HepG2 (cell line): ENCODE data around the gene CARD19. TPM values are rescaled to one million over a fixed set of nuclear protein-coding genes. Genes with fewer than 3 reads are reported as not detected.
A peak's percentile ranks its signal among the peaks of the same experiment; 100 is the strongest.

Source experiments
- FOSL1 ChIP-seq: sonication (generic); formaldehyde crosslinking; IDR thresholded peaks from 2 replicates; pipeline ENCODE4 v1.9.0; 2021; ENCODE audit warnings: missing genetic modification reagents, borderline replicate concordance
- NCOA2 ChIP-seq: sonication (generic); formaldehyde crosslinking; IDR thresholded peaks from 2 replicates; pipeline ENCODE4 v1.8.0; 2022; ENCODE audit warnings: inconsistent platforms
- SMAD1 ChIP-seq: sonication (generic); formaldehyde crosslinking; IDR thresholded peaks from 2 replicates; pipeline ENCODE4 v1.4.0; 2020; ENCODE audit warnings: missing genetic modification reagents, low read depth, mild to moderate bottlenecking, borderline replicate concordance
- TCF12 ChIP-seq, 2 experiments: fragments of 450-650 bp in 1 of 2; sonication (generic) in 1 of 2; formaldehyde crosslinking in 1 of 2; IDR thresholded peaks; 2 replicates each; pipeline versions ENCODE4 v1.6.1 to v1.8.0; 2017 to 2022; ENCODE audit warnings: antibody characterized with exemption in 1 of 2, mild to moderate bottlenecking in 1 of 2, missing genetic modification reagents in 1 of 2, moderate library complexity in 1 of 2
- ZNF180 ChIP-seq: sonication (generic); formaldehyde crosslinking; IDR thresholded peaks from 2 replicates; pipeline ENCODE4 v1.4.0; 2020; ENCODE audit warnings: low read depth, missing genetic modification reagents, borderline replicate concordance
- ZNF557 ChIP-seq: sonication (generic); formaldehyde crosslinking; IDR thresholded peaks from 2 replicates; pipeline ENCODE4 v1.4.0; 2020; ENCODE audit warnings: missing genetic modification reagents
- ZNF589 ChIP-seq: sonication (generic); formaldehyde crosslinking; conservative IDR thresholded peaks from 2 replicates; pipeline ENCODE4 v1.8.0; 2022; ENCODE audit warnings: mild to moderate bottlenecking, moderate library complexity, missing genetic modification reagents
- polyA plus RNA-seq, 8 experiments: library from polyadenylated mRNA; depleted of rRNA in 3 of 8; stranded (reverse) in 7 of 8; unstranded in 1 of 8; fragments of >200 nt; fragmentation: Illumina TruSeq in 4 of 8; extraction: Trizol in 4 of 8; gene quantifications; 2 replicates each; pipeline versions ENCODE4 v1.2.1 to v1.2.3, GENCODE V29; 2011 to 2016; ENCODE audit warnings: low read depth in 4 of 8, missing spikeins in 1 of 8, mixed read lengths in 1 of 8; ENCODE audit not compliant: insufficient read depth in 1 of 8
- total RNA-seq, 5 experiments: library from RNA; depleted of rRNA; stranded (reverse); fragments of >200 nt; fragmentation: Illumina TruSeq; extraction: Trizol; gene quantifications; 2 replicates each; pipeline ENCODE4 v1.2.3, GENCODE V29; 2016; ENCODE audit warnings: low read depth in 1 of 5
- TF ChIP-seq, protein P1 (sequence below): sonication (generic); formaldehyde crosslinking; IDR thresholded peaks from 2 replicates; pipeline ENCODE4 v1.4.0; 2020; ENCODE audit warnings: missing genetic modification reagents, borderline replicate concordance
- TF ChIP-seq, protein P2 (sequence below): IDR thresholded peaks from 2 replicates; pipeline ENCODE4 v1.6.1; 2016; ENCODE audit warnings: missing compliant biosample characterization, missing genetic modification reagents, borderline replicate concordance
- TF ChIP-seq, protein P3 (sequence below): sonication (generic); formaldehyde crosslinking; IDR thresholded peaks from 2 replicates; pipeline ENCODE4 v1.5.0; 2020; ENCODE audit warnings: mild to moderate bottlenecking, missing genetic modification reagents
- TF ChIP-seq, protein P4 (sequence below): sonication (generic); formaldehyde crosslinking; IDR thresholded peaks from 2 replicates; pipeline ENCODE4 v1.5.1; 2020; ENCODE audit warnings: missing genetic modification reagents, mild to moderate bottlenecking, borderline replicate concordance
- TF ChIP-seq, protein P5 (sequence below): sonication (generic); formaldehyde crosslinking; IDR thresholded peaks from 2 replicates; pipeline ENCODE4 v1.5.1; 2020; ENCODE audit warnings: mild to moderate bottlenecking, missing genetic modification reagents
- TF ChIP-seq, protein P6 (sequence below): IDR thresholded peaks from 2 replicates; pipeline ENCODE4 v1.6.1; 2016

The CARD19 gene
- total and polyA plus RNA-seq, 2 of the 13 experiments (the other 11 are each of a cell fraction or from before 2014, with no cell fraction given): 18.4 to 47.2 TPM

DNA sequence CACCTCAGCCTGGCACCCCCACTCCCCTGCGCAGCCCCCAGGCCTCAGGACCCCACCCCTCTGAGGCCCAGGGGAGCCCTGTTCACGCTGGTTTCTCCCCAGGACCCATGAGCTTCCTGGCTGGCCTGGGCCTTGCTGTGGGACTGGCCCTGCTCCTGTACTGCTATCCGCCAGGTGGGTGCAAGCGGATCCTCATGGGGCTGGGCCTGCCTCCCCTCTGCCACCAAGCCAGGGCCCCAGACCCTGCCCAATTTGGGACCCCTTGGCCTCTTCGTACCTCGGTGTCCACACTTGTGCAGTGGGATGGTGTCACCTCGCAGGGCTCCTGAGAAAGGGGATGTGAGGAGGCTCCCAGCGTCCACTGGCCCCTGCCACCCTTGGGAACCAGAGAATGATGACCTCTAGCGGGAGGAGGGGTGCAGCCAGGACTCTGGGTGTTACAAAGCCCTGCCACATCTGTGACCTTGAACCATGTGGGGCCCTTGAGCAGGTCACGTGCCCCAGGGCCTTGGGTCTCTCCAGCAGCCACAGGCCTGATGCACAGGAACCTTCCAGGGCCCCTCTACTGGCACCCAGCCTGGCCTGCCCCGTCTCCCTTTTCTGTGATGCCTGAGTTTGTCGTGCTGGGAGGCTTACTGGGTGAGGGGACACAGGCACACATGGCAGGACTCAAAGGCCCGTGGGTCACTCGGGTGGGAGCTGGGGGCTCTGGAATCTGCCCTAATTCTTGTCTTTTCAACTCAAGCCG lies 16.3 kb downstream of the CARD19 start (continued):
- TF ChIP-seq TCF12 (IDR thresholded peaks at IDR 0.05) (no peak), TCF12 (CRISPR knock-in tag; IDR thresholded peaks at IDR 0.05) (no peak), ZNF180 (CRISPR knock-in tag) (no peak), ZNF557 (CRISPR knock-in tag) (no peak), NCOA2 (peak; percentile 84), SMAD1 (CRISPR knock-in tag) (0 out of 2 replicates have a peak, but pooled peaks have one; percentile 22), FOSL1 (CRISPR knock-in tag) (no peak), ZNF589 (CRISPR knock-in tag) (no peak)
- TF ChIP-seq, protein P1, sequence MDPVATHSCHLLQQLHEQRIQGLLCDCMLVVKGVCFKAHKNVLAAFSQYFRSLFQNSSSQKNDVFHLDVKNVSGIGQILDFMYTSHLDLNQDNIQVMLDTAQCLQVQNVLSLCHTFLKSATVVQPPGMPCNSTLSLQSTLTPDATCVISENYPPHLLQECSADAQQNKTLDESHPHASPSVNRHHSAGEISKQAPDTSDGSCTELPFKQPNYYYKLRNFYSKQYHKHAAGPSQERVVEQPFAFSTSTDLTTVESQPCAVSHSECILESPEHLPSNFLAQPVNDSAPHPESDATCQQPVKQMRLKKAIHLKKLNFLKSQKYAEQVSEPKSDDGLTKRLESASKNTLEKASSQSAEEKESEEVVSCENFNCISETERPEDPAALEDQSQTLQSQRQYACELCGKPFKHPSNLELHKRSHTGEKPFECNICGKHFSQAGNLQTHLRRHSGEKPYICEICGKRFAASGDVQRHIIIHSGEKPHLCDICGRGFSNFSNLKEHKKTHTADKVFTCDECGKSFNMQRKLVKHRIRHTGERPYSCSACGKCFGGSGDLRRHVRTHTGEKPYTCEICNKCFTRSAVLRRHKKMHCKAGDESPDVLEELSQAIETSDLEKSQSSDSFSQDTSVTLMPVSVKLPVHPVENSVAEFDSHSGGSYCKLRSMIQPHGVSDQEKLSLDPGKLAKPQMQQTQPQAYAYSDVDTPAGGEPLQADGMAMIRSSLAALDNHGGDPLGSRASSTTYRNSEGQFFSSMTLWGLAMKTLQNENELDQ (CRISPR knock-in tag): no peak
- TF ChIP-seq, protein P2, sequence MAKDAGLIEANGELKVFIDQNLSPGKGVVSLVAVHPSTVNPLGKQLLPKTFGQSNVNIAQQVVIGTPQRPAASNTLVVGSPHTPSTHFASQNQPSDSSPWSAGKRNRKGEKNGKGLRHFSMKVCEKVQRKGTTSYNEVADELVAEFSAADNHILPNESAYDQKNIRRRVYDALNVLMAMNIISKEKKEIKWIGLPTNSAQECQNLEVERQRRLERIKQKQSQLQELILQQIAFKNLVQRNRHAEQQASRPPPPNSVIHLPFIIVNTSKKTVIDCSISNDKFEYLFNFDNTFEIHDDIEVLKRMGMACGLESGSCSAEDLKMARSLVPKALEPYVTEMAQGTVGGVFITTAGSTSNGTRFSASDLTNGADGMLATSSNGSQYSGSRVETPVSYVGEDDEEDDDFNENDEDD (CRISPR knock-in tag): peak; percentile 67; the same call in 1 of the 2 replicates
- TF ChIP-seq, protein P3, sequence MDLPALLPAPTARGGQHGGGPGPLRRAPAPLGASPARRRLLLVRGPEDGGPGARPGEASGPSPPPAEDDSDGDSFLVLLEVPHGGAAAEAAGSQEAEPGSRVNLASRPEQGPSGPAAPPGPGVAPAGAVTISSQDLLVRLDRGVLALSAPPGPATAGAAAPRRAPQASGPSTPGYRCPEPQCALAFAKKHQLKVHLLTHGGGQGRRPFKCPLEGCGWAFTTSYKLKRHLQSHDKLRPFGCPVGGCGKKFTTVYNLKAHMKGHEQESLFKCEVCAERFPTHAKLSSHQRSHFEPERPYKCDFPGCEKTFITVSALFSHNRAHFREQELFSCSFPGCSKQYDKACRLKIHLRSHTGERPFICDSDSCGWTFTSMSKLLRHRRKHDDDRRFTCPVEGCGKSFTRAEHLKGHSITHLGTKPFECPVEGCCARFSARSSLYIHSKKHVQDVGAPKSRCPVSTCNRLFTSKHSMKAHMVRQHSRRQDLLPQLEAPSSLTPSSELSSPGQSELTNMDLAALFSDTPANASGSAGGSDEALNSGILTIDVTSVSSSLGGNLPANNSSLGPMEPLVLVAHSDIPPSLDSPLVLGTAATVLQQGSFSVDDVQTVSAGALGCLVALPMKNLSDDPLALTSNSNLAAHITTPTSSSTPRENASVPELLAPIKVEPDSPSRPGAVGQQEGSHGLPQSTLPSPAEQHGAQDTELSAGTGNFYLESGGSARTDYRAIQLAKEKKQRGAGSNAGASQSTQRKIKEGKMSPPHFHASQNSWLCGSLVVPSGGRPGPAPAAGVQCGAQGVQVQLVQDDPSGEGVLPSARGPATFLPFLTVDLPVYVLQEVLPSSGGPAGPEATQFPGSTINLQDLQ: no peak
- TF ChIP-seq, protein P4, sequence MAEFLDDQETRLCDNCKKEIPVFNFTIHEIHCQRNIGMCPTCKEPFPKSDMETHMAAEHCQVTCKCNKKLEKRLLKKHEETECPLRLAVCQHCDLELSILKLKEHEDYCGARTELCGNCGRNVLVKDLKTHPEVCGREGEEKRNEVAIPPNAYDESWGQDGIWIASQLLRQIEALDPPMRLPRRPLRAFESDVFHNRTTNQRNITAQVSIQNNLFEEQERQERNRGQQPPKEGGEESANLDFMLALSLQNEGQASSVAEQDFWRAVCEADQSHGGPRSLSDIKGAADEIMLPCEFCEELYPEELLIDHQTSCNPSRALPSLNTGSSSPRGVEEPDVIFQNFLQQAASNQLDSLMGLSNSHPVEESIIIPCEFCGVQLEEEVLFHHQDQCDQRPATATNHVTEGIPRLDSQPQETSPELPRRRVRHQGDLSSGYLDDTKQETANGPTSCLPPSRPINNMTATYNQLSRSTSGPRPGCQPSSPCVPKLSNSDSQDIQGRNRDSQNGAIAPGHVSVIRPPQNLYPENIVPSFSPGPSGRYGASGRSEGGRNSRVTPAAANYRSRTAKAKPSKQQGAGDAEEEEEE: no peak
- TF ChIP-seq, protein P5, sequence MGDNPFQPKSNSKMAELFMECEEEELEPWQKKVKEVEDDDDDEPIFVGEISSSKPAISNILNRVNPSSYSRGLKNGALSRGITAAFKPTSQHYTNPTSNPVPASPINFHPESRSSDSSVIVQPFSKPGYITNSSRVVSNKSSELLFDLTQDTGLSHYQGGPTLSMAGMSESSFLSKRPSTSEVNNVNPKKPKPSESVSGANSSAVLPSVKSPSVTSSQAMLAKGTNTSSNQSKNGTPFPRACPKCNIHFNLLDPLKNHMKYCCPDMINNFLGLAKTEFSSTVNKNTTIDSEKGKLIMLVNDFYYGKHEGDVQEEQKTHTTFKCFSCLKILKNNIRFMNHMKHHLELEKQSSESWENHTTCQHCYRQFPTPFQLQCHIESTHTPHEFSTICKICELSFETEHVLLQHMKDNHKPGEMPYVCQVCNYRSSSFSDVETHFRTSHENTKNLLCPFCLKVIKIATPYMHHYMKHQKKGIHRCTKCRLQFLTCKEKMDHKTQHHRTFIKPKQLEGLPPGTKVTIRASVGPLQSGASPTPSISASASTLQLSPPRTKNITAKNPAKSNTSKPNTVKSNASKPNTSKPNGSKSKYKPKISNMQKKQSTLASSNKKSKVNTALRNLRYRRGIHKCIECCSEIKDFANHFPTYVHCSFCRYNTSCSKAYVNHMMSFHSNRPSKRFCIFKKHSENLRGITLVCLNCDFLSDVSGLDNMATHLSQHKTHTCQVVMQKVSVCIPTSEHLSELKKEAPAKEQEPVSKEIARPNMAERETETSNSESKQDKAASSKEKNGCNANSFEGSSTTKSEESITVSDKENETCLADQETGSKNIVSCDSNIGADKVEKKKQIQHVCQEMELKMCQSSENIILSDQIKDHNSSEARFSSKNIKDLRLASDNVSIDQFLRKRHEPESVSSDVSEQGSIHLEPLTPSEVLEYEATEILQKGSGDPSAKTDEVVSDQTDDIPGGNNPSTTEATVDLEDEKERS (CRISPR knock-in tag): peak; percentile 96
- TF ChIP-seq, protein P6, sequence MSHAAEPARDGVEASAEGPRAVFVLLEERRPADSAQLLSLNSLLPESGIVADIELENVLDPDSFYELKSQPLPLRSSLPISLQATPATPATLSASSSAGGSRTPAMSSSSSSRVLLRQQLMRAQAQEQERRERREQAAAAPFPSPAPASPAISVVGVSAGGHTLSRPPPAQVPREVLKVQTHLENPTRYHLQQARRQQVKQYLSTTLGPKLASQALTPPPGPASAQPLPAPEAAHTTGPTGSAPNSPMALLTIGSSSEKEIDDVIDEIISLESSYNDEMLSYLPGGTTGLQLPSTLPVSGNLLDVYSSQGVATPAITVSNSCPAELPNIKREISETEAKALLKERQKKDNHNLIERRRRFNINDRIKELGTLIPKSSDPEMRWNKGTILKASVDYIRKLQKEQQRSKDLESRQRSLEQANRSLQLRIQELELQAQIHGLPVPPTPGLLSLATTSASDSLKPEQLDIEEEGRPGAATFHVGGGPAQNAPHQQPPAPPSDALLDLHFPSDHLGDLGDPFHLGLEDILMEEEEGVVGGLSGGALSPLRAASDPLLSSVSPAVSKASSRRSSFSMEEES: peak; percentile 95
